HG03139 (cell line): ENCODE results near the gene MAP7D3.
"Not testable (repeated sequence)": the region's sequence is repeated elsewhere in the genome, so short reads cannot be mapped to it uniquely, and the experiment has no call there.

ENCODE experiments used
- ATAC-seq: cut with Tn5 transposase; IDR thresholded peaks from one replicate; pipeline ENCODE4 v1.9.1; 2021; ENCODE audit not compliant: unreplicated experiment

The MAP7D3 gene

DNA sequence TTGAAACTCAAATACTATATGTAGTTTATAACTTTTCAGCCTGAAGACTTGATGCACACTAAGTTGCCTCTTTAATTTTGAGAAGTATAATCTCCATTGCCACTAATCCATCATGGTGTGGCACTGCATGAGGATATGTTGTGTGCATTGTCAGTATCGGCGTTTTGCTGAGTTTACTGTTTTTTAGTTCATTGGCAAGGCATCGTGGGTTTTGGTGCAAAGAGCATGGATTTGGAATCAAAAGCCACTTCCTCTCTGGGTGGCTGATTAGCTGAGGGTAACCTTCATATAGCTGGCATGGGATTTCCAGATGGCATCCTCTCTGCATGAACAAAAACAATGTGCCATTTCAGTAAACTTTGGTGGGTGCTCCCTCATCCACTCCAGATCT, 65.2 kb downstream of the MAP7D3 start:
- ATAC-seq: no peak

DNA sequence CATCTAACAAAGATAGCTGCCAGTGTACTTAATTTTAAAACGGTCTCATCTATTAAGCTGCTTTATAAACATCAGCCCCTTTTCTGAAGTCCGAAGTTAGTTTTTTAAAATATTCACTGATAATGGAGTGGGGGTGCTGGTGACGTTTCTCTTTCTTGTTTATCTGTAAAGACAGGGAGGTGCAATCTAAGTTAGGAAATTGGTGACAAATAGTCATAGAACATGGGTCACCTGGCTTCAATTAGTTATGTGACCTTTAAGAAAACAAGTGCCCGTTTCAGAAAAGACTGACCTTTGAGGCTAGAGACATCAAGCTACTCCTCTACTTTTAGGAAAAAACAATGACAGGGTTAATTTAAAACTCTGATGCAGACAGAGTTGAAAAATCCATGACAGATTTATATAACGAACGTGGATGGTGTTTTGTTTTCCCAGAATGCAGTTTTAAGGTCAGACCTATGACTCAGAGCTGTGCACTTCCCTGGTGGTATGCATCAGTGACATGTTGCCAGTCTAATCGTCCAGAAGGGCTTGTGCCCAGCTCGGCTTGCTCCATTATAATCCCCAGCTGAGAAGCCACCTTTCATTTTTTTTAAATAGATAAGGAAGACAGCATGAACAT, 65.7 kb downstream of the MAP7D3 start:
- ATAC-seq: no peak

GRCh38 chrX:136183917-136184316, 67.3 kb downstream of the MAP7D3 start:
- ATAC-seq: no peak

DNA sequence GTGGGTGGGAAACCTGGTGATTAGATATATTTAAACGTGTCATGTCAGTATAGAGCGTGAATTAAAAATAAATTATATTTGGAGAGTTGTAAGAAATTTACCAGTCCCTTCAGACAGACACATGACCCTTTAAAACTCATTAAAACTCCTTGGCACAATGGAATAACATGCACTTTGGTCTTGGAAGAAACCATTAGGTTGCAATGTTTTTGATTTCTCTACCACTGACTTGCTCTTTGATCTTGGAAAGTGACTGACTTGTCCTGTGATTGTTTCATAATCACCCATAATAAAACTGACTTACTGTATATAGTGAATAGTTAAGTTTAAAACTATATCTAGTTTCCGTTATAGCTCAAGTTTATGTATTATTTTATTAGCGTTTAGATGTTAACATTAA, 68.0 kb downstream of the MAP7D3 start:
- no peak for ATAC-seq

- ATAC-seq: no peak
Observed at GRCh38 chrX:136182414-136182813, 68.8 kb downstream of the MAP7D3 start.

DNA sequence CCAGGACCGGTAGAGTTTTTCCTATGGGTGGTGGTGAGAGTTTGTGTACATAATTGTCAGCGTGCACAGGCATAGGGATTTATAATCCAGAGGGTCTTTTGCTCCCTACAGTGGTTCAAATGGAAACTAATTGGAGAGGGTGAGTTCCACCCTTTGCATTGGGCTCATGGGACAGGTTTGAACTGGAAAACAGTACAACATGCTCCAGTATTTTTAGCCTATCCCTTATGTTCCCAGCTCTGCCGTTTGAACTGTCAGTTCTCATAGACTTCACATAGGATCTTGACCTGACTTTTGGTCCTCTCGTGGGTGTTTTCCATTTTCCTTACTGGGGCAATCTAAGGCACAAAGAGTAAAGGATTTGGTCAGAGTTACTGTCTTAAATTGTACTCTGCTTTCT, 72.1 kb downstream of the MAP7D3 start:
- ATAC-seq: no peak

DNA sequence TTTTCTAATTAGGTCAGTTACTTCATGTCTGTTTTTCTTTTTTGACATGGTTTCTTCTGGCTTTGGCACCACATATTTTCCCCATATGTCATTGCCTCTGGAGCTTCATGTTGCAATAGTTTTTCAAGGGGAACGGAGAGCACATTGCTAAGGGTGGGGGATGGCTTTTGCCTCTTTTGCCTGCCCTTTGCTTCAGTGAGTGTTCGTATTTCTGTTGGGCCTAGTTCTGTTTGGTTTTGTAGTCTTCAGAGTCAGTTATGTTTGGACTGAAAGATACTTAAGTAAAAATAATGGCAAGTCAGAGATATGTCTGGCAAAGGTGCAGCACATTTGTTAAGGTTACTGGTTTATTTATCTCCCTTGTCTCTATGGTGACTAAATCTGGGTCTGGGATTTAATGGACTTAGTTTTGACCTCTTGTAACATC, 74.8 kb downstream of the MAP7D3 start:
- ATAC-seq: no peak

DNA sequence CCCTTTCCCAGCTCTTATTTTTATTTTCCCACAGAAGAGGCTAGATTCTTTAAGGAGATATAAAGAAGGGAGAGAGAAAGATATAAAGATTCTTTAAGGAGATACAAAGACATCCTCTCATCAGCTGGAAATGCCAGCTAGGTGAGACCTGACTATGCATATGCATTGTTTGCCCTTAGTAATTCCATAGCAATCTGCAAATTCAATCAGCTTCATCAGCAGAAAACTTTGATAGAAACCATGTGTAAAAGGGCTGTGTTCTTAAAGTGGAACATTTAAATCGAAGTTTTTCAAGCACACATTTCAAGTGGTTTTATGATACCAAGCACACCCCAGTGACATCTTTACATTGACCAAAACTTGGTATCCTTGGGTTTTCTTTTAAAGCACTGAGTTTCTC, 79.8 kb downstream of the MAP7D3 start:
- no peak for ATAC-seq

DNA sequence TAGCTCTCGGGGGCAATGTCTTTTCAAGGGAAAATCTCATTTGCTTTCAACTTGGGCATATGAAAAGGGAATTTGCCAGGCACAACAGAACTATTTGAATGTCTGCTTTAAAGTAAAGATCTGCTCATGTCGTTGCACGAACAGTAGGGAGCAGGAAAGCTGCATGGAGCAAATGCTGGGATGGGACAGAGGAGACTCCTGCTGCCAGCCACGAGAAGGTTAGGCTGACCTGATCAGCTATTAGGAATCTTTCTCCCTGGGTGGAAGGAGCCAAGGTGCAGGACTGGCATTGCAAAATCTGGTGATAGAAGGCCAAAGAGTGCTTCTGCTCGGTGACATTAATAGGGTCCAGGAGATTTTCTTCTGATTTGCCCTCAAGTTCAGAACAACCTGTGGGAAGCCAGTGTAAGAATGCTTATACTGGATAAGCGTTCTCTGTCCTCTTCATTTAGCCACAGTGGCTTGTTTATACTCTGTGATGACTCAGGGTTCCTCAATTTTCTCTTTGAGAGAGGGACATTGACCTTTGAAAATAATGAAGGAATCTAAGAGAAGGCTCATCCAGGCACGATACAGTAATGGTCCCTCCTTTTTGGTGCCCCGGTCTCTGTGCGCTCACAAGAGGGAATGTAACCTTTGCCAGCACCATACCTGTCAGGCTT, 80.9 kb downstream of the MAP7D3 start:
- ATAC-seq: no peak

- no peak for ATAC-seq
Observed at GRCh38 chrX:136168929-136169735, 82.1 kb downstream of the MAP7D3 start.

- not testable (repeated sequence) for ATAC-seq
Observed at GRCh38 chrX:136167989-136168388, 83.2 kb downstream of the MAP7D3 start.

DNA sequence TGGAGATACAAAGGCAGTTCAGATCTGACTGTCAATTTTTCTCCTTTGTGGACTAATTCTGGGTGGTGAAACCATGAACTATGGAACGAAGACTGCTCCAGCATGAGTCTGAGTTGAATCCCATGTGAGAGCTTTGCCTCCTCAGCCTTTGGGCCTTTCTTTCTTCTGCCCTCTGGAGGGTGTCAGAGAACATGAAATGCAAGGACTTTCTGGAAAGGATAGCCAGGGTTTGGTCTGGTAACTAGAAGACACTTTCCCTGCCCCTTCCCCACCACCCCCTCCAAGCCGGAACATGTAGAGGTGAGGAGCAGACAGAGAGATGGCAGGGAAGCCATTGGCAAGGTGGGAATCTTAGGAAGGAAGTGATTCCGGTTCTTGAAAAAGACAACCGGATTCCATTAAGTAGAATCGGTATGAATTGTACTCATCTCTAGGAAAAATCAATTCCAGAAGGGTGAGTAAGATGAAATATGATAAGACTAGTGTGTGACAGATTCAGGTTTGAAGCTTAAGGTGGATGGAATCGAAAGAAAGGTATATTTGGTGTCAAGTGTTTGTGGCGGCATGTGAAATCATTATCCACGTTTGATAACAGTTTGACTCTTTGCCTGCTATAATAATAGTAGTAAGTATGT, 84.9 kb downstream of the MAP7D3 start:
- no peak for ATAC-seq

DNA sequence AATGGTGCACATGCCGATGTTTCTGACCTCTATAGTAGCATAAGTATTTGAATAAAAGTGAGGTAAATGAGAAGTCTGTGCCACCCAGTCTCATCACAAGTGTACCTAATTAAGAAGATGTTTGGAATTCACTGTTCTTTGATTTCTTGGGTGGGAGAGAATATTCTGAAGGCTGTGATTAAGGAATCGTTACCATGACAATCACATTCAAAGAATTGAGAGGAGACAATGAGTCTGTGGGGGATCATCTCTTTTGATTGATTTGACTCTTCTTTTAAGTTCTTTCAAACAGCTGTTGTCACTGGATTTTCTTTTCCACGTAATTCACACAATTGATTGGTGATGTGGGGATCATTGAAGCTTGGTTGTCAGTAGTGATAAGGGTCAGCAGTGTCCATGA, 85.8 kb downstream of the MAP7D3 start:
- no peak for ATAC-seq

DNA sequence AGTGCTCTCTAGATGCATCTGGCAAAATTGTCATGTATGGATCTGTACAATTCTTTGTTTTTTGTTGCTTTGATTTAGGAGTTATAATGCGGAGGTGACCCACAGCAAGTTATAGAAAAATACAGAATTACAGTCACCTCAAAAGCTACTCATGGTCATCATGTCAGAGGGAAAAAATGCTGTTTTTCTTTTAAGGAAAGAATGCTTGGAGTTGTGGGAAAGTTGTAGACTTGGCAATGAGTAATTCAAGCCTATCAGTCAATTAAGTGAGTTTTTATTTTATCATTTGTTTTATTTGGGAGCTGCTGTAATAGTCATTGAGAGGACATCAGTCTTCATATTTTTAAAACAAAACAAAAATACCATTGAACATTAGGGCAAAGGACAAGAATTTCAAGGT, 87.5 kb downstream of the MAP7D3 start:
- no peak for ATAC-seq
